ACC112 (cell line): Measurements from ENCODE around the gene TWNK.

Source experiments
- H2AFZ ChIP-seq: fragments of 200-600 bp; sonication (generic); one replicate; pipeline ENCODE4 v1.6.0; 2017; ENCODE audit warnings: antibody characterized with exemption, low read length; ENCODE audit not compliant: unreplicated experiment
- H3K27ac ChIP-seq: fragments of 200-600 bp; sonication (generic); 2 replicates; pipeline ENCODE4 v1.5.1; 2014; ENCODE audit warnings: low read depth, mild to moderate bottlenecking, antibody characterized with exemption, low read length, moderate library complexity
- H3K27me3 ChIP-seq: fragments of 200-600 bp; sonication (generic); 2 replicates; pipeline ENCODE4 v1.6.1; 2014; ENCODE audit warnings: mild to moderate bottlenecking, antibody characterized with exemption, low read length, moderate library complexity, mixed read lengths; ENCODE audit not compliant: insufficient read depth
- H3K36me3 ChIP-seq: fragments of 200-600 bp; sonication (generic); 2 replicates; pipeline ENCODE4 v1.6.1; 2016; ENCODE audit warnings: mild to moderate bottlenecking, antibody characterized with exemption, low read length, moderate library complexity, mixed read lengths; ENCODE audit not compliant: insufficient read depth
- H3K4me1 ChIP-seq: fragments of 200-600 bp; sonication (generic); one replicate; pipeline ENCODE4 v1.6.1; 2016; ENCODE audit warnings: low read length, mixed read lengths; ENCODE audit not compliant: insufficient read depth, unreplicated experiment, control insufficient read depth
- H3K4me3 ChIP-seq: fragments of 200-600 bp; sonication (generic); 2 replicates; pipeline ENCODE4 v1.5.1; 2014; ENCODE audit warnings: mild to moderate bottlenecking, low read depth, low read length
- H3K79me2 ChIP-seq: fragments of 200-600 bp; sonication (generic); one replicate; pipeline ENCODE4 v1.6.0; 2016; ENCODE audit warnings: low read length; ENCODE audit not compliant: control insufficient read depth, unreplicated experiment, insufficient read depth

TWNK gene

DNA sequence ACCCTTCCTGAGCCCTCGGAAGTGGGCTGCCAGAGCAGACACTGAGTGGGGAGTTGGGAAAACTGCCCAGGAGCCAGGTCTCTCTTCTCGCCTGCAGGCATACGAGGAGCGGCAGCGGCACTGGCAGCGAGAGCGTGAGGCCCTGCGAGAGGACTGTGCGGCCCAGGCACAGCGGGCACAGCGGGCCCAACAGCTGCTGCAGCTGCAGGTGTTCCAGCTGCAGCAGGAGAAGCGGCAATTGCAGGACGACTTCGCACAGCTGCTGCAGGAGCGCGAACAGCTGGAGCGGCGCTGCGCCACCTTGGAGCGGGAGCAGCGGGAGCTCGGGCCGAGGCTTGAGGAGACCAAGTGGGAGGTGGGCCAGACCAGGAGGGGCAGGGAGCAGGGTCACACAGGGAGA is 18.0 kb downstream of the TWNK start:
- peaks cover 35% of the 10 kb centered on the region for H3K4me1 ChIP-seq

DNA sequence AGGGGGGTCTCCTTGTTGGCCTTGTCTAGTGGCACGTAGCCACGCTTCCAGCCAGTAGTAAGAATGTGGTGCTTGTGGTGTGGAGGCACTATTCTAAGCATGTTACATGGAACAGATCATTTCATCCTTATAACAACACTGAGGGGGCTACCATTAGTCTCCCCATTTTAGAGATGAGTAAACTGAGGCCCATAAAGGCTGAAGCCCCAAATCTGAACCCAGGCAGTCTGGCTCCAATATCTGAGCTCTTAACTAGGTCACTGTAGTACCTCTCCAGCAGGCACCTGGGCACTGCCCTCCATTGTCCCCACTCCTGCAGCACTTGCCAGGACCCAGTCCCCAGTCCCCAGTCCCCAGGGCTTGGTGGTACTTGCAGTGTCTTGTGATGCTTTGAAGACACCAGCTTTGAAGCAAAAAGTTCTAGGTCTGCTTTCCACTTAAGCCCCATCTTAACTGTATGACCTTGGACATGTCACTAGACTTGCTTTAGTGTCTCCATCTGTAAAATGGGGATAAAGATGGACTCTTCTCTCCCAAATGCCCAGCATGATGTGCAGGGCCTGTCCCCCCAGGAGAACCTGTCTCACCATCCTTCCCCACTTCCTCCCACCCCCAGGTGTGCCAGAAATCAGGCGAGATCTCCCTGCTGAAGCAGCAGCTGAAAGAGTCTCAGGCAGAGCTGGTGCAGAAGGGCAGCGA is 18.7 kb downstream of the TWNK start:
- peaks cover 33% of the 10 kb centered on the region for H3K4me1 ChIP-seq
- no peaks in the 10 kb centered on the region for H3K27me3 ChIP-seq
- no peak overlapping the region for H2AFZ ChIP-seq
- H3K79me2 ChIP-seq, result peaks cover 29% of the 10 kb centered on the region
- H3K27ac ChIP-seq, result no peak overlapping the region
- no peak overlapping the region for H3K4me3 ChIP-seq
- peaks cover 14% of the 10 kb centered on the region for H3K36me3 ChIP-seq

More for the DNA sequence above, 18.0 kb downstream of the TWNK start:
- no peak overlapping the region for H3K27ac ChIP-seq
- no peaks in the 10 kb centered on the region for H3K27me3 ChIP-seq
- no peak overlapping the region for H3K4me3 ChIP-seq
- peaks cover 35% of the 10 kb centered on the region for H3K79me2 ChIP-seq
- H2AFZ ChIP-seq, result no peak overlapping the region
- peaks cover 14% of the 10 kb centered on the region for H3K36me3 ChIP-seq

DNA sequence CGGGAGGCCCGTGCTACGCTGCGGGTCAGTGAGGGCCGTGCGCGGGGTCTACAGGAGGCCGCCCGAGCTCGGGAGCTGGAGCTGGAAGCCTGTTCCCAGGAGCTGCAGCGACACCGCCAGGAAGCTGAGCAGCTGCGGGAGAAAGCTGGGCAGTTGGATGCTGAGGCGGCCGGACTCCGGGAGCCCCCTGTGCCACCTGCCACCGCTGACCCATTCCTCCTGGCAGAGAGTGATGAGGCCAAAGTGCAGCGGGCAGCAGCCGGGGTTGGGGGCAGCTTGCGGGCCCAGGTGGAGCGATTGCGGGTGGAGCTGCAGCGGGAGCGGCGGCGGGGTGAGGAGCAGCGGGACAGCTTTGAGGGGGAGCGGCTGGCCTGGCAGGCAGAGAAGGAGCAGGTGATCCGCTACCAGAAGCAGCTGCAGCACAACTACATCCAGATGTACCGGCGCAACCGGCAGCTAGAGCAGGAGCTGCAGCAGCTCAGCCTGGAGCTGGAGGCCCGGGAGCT is 19.3 kb downstream of the TWNK start:
- H3K4me1 ChIP-seq, result peaks cover 28% of the 10 kb centered on the region
- 0 out of 2 replicates have a peak overlapping the region, but pooled peaks have one; percentile 46 for H3K27ac ChIP-seq
- peaks cover 23% of the 10 kb centered on the region for H3K79me2 ChIP-seq
- H3K4me3 ChIP-seq, result no peak overlapping the region
- no peak overlapping the region for H2AFZ ChIP-seq
- H3K36me3 ChIP-seq, result peaks cover 14% of the 10 kb centered on the region
- H3K27me3 ChIP-seq, result no peaks in the 10 kb centered on the region

DNA sequence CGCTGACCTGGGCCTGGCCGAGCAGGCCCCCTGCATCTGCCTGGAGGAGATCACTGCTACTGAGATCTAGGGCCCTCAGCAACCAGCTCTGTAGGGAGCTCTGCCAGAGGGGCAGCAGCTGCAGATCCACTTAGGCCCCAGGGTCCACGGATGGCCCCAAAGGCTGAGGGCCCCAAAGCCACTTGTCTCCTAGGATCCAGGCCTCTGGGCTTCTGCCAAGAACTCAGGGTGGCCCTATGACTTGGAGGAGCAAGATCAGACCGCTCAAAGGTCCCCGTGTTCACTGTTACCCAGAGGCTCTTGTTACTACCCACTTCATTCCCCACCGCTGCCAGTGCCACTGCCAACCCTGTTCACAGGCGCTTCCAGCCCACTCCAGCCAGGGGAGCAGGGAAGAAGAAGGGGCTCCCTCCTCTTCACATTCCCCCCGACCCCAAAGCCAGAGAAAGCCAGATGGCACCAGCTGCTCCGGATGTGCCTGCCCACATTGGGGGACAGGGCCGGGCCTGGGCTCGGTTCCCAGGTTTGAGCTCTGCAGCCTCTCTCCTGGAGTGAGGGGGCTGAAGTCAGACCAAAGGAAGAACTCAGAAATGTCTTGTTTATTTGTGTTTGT is 19.9 kb downstream of the TWNK start:
- Histone ChIP-seq H2AFZ (no peak overlapping the region), H3K79me2 (peaks cover 17% of the 10 kb centered on the region), H3K4me1 (peaks cover 23% of the 10 kb centered on the region), H3K27ac (peak overlapping the region; percentile 46; the same call in 1 of the 2 replicates), H3K4me3 (no peak overlapping the region), H3K36me3 (peaks cover 14% of the 10 kb centered on the region), H3K27me3 (no peaks in the 10 kb centered on the region)

DNA sequence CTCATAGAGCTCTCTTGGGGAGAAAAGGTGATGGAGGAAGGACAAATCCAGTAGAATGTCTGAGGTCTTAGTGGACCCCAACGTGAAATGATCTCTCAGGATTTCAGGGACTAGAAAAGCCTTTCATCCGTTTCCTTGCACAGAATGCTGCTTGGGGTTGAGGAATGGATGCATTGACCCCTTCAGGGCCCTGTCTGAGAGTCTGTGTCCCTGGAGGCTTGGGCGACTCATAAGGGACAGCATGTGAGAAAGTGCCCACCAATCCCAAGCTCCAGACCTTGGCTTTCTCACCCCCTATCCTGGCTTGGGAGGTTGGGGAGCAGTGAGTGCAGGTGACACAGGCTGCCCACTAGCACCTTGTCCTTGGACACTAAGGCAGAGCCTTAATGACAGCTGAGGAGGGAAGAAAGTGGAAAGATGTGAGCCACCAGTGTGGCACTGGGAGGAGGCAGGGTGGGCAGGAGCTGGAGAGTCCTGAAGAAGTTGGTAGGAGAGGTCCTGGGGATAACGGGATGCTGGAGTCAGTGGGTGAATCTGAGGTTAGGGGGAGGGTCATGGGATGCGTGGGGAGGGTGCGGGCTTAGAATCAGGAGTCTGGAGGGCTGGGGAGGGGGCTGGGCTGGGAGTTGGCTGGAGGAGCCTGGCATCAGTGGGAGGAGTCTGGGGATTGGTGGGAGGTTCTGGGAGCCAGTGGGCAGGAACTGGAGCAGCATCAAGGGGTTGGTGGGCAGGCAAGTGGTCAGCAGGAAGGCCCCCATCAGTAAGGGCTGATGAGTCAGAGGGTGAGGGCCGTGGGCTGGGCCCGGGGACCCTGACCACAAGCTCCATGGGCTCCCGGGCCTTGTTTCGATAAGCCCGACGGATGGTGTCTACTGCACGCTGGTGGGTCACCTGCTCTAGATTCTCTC is 20.8 kb downstream of the TWNK start:
- H3K27me3 ChIP-seq, result no peaks in the 10 kb centered on the region
- H3K27ac ChIP-seq, result no peak overlapping the region
- H3K79me2 ChIP-seq, result peaks cover 7% of the 10 kb centered on the region
- no peak overlapping the region for H3K4me3 ChIP-seq
- H3K4me1 ChIP-seq, result peaks cover 21% of the 10 kb centered on the region
- H3K36me3 ChIP-seq, result peaks cover 10% of the 10 kb centered on the region
- no peak overlapping the region for H2AFZ ChIP-seq

DNA sequence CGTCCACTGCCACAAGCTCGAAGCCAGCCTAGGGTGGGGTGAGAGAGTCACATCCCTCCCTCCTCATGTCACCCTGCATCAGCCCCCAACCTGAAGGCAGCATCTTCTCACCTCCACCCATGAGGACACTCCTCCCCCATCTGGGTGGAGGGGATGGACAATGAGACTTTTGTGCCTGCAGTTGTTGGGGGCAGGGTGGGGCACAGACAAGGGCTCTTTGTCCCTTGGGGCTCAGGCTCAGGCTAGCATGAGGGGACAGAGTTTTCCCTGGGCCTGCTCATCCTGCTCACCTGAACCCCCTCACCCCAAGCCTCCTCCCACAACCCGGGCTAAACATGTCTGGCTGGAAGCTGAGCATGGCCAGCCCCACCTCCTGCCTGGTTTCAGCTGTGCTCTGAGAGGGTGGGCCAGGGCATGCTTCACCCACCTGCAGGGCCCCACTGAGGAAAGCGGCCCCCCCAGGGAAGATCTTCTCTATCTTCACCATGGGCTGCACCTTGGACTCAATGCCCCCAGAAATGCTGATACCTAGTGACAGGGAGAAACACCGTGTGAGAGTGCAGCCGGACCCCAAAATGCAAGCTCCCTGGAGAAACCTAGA is 21.6 kb downstream of the TWNK start:
- H2AFZ ChIP-seq, result no peak overlapping the region
- no peak overlapping the region for H3K4me3 ChIP-seq
- peaks cover under 1% of the 10 kb centered on the region for H3K79me2 ChIP-seq
- no peak overlapping the region for H3K27ac ChIP-seq
- no peaks in the 10 kb centered on the region for H3K27me3 ChIP-seq
- H3K36me3 ChIP-seq, result peaks cover 8% of the 10 kb centered on the region; the same call in 1 of the 2 replicates
- H3K4me1 ChIP-seq, result peaks cover 26% of the 10 kb centered on the region

DNA sequence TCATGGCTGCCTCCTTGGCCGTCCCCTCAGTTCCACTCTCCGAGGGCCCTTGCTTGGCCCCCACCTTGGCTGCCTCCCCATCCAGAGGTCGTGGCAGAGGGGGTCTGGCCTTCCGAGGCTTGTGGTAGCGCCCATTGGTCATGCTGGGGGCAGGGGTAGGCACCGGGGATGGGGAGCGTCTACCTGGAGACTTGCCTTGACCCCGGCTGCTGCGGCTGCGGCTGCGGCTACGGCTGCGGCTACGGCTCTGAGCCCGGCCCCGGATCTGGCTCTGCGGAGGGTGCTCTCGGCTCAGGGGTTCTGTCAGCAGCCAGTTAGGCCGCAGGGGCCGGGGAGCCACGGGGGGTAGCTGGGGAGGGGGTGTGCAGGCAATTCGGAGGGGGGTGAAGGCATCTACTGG is 23.0 kb downstream of the TWNK start:
- no peaks in the 10 kb centered on the region for H3K27me3 ChIP-seq

DNA sequence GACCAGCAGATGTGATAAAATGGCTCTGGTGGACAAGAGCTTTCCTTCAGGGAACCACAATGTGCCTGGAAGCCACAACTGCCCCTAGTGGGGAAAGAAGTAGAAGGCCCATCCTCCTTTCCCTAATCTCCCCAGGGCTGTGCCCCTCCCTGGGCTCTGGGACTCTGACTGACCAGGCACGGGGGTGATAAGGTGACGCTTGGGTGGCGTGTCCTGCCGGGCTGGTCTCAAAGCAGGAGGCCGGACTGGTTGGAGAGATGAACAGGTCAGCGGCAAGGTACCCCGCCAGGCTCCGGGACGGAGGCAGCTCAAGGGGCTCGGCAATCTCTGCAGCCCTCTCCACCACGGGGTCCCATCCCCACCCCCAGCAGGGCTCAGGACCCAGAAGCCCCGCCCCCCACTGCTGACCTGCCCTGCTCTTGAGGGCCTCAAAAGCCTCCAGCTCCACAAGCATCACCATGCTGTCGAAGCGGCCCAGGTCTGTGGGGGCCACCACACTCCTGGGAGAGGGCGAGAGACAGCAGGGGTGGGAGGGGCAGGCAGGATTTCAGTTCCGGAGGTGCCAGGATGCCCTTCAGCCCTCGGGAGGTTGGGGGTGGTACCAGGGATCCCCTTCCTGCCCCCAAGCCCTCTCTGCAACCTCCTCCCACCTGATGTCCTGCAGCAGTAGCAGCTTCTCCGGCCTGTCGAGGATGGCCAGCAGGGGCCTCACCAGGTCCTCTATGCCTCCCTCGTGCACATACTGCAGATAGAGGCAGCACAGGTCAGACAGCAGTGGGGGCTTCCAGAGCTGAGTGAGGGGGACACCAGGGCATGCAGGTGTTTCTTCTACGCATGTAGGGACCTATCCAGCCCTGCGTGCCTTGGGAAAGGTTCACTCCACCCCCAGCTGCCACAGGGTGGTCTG is 24.4 kb downstream of the TWNK start:
- no peak overlapping the region for H3K4me3 ChIP-seq
- H2AFZ ChIP-seq, result no peak overlapping the region
- no peaks in the 10 kb centered on the region for H3K27me3 ChIP-seq
- H3K36me3 ChIP-seq, result no peaks in the 10 kb centered on the region
- peaks cover 37% of the 10 kb centered on the region for H3K4me1 ChIP-seq
- H3K27ac ChIP-seq, result no peak overlapping the region
- H3K79me2 ChIP-seq, result no peaks in the 10 kb centered on the region

More for the DNA sequence above, 23.0 kb downstream of the TWNK start:
- H2AFZ ChIP-seq, result no peak overlapping the region
- H3K27ac ChIP-seq, result no peak overlapping the region
- H3K79me2 ChIP-seq, result no peaks in the 10 kb centered on the region
- peaks cover 35% of the 10 kb centered on the region for H3K4me1 ChIP-seq
- H3K36me3 ChIP-seq, result peaks cover 8% of the 10 kb centered on the region; the same call in 1 of the 2 replicates
- no peak overlapping the region for H3K4me3 ChIP-seq

DNA sequence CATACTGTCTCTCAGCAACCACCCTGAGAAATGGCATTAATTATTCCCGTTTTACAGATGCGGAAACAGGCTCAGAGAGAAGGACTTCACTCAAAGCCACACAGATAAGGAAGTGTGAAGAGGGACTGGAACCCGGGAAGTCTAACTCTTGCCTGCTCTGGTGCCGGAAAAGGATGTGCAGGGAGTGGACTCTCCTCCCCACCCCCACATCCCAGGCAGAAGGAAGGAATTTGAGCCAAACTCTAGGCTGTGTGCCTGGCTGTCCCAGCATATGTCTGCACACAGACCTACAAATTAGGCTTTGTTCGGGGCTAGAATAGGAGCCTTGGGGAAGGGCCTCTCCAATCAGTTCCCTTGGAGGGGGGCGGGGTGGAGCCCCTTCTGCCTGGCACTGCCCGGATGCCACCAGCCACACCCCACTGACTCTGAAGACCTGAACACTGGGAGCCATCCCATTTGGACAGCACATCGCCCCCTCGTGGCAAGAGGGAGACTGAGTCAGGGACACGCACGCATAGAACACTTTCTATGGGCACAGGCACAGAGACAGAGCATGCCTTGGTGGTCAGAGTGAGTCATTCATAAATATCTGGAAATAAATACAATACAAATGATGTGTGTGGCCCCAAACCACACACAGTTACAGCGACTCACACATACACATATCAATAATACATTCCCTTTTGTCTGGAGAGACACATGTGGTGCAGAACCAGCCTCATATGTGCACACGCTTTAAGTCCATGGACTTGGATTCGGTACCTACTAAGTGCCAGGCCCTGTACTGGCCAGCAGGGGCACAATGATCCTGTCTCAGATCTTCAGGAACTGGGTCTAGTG is 25.4 kb downstream of the TWNK start:
- Histone ChIP-seq H3K4me1 (peaks cover 29% of the 10 kb centered on the region), H3K79me2 (no peaks in the 10 kb centered on the region), H3K4me3 (no peak overlapping the region), H2AFZ (no peak overlapping the region), H3K27ac (peak overlapping the region; percentile 8; the same call in 1 of the 2 replicates), H3K27me3 (no peaks in the 10 kb centered on the region), H3K36me3 (no peaks in the 10 kb centered on the region)
